GM19372 (cell line): ENCODE data around the gene OLIG2.

Experiments
- ATAC-seq: cut with Tn5 transposase; IDR thresholded peaks from one replicate; pipeline ENCODE4 v1.9.1; 2021; ENCODE audit warnings: mild to moderate bottlenecking, low read depth, moderate library complexity; ENCODE audit not compliant: unreplicated experiment

Gene OLIG2

DNA sequence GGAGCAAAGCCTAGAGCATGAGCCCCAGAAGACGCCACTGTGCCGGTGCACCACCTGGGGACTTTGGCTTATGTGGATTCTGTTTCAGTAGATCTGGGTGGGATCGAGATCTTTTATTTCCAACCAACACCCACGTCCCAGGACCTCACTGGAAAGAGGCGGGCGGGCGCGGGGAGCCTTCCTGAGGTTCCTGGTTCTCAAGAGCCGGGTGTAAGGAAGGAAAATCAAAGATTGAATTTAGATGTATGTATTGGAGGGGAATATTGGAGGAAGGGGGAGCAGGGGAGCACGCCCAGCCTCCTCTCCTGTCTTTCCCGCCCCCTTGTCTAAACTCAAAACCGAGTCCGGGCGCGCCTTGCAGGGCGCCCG is 6.2 kb upstream of the OLIG2 start:
- no peak for ATAC-seq

DNA sequence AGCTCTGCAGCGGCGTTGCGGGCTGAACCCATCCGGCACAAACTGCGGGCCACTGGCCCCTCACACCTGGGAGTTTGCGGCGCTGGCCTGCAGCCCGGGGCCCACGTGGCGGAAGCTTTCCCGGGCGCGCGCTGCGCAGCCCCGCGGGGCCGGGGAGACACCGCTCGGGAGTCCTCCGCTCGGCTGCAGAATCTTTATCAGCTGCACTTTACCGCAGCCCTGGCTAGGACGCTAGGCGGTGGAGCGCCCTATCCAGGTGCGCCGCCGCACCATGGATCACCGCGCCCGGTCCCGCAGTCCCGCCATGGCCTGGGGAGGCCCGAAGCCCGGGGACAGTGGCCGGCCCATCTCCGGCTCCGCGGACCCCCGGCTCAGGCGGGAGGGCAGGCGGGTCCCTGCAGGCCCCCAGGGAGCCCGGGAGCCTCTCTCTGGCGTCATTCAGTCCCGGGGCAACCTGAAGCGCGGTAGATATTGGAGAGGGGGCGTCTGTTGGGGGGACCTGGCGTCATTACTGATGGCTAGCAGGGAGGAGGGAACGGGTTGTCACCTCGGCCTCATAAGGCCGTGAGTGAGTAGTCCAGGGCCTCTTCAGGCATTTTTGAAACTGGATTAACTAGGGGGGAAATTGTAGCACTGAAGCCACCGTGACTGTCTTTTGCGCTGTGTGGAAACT is 5.7 kb upstream of the OLIG2 start:
- ATAC-seq = no peak

DNA sequence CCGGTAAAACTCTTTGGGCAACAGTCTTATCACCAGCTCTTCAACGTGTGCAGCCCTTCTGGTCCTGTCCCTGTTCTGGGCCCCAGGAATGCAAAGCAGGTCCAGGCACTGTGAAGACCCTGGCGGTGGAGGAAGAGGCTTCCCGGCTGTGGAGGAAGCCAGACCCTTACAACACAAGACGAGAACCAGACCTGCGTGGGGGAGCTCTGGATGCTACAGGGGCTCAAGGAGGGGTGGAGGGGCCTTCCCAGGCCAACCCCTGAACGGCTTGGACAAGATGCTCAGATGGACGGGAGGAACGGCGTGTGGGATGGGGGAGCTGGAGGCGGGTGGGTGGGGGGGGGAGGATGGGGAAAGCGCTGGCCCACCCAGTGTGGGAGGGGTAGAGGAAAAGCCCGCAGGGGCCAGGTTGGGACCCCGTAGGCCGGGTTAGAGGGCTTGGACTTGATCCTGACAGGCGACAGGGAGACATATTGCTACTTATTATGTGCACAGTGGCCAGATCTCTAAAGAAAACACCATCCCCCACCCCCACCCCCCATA is 5.1 kb upstream of the OLIG2 start:
- ATAC-seq = no peak

GRCh38 chr21:33021150-33021549 is 4.6 kb upstream of the OLIG2 start:
- no peak for ATAC-seq

- ATAC-seq = no peak
These were observed 4.1 kb upstream of the OLIG2 start for GRCh38 chr21:33021667-33022066.

DNA sequence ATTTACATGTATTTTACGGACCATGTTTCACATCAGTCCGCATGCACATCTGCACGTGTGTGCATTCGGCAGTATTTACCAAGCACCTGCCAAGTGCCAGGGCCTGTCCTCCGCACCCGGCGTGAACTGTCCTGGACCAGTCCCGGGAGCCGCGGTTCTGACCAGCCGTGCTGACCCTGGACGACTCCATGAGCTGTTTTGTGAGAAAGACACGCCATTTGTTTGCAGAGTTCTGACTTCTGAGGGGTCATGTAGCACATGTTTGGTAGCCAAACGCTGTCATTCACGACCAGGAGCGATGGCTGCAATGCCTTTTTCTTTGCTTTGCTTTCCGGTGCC is 3.3 kb upstream of the OLIG2 start:
- ATAC-seq = no peak

- ATAC-seq = no peak
These were observed 2.7 kb upstream of the OLIG2 start for GRCh38 chr21:33022828-33023573.

GRCh38 chr21:33023574-33024200 is 2.0 kb upstream of the OLIG2 start:
- no peak for ATAC-seq

DNA sequence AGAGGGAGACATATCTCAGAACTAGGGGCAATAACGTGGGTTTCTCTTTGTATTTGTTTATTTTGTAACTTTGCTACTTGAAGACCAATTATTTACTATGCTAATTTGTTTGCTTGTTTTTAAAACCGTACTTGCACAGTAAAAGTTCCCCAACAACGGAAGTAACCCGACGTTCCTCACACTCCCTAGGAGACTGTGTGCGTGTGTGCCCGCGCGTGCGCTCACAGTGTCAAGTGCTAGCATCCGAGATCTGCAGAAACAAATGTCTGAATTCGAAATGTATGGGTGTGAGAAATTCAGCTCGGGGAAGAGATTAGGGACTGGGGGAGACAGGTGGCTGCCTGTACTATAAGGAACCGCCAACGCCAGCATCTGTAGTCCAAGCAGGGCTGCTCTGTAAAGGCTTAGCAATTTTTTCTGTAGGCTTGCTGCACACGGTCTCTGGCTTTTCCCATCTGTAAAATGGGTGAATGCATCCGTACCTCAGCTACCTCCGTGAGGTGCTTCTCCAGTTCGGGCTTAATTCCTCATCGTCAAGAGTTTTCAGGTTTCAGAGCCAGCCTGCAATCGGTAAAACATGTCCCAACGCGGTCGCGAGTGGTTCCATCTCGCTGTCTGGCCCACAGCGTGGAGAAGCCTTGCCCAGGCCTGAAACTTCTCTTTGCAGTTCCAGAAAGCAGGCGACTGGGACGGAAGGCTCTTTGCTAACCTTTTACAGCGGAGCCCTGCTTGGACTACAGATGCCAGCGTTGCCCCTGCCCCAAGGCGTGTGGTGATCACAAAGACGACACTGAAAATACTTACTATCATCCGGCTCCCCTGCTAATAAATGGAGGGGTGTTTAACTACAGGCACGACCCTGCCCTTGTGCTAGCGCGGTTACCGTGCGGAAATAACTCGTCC is 1.3 kb upstream of the OLIG2 start:
- no peak for ATAC-seq

- no peak for ATAC-seq
These were observed 638 bp upstream of the OLIG2 start for GRCh38 chr21:33025106-33025488.

DNA sequence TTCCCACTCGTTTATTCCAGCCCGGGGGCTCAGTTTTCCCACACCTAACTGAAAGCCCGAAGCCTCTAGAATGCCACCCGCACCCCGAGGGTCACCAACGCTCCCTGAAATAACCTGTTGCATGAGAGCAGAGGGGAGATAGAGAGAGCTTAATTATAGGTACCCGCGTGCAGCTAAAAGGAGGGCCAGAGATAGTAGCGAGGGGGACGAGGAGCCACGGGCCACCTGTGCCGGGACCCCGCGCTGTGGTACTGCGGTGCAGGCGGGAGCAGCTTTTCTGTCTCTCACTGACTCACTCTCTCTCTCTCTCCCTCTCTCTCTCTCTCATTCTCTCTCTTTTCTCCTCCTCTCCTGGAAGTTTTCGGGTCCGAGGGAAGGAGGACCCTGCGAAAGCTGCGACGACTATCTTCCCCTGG is 716 bp downstream of the OLIG2 start:
- ATAC-seq = no peak

DNA sequence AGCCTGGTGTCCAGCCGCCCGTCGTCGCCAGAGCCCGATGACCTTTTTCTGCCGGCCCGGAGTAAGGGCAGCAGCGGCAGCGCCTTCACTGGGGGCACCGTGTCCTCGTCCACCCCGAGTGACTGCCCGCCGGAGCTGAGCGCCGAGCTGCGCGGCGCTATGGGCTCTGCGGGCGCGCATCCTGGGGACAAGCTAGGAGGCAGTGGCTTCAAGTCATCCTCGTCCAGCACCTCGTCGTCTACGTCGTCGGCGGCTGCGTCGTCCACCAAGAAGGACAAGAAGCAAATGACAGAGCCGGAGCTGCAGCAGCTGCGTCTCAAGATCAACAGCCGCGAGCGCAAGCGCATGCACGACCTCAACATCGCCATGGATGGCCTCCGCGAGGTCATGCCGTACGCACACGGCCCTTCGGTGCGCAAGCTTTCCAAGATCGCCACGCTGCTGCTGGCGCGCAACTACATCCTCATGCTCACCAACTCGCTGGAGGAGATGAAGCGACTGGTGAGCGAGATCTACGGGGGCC is 1.2 kb downstream of the OLIG2 start:
- ATAC-seq = no peak

DNA sequence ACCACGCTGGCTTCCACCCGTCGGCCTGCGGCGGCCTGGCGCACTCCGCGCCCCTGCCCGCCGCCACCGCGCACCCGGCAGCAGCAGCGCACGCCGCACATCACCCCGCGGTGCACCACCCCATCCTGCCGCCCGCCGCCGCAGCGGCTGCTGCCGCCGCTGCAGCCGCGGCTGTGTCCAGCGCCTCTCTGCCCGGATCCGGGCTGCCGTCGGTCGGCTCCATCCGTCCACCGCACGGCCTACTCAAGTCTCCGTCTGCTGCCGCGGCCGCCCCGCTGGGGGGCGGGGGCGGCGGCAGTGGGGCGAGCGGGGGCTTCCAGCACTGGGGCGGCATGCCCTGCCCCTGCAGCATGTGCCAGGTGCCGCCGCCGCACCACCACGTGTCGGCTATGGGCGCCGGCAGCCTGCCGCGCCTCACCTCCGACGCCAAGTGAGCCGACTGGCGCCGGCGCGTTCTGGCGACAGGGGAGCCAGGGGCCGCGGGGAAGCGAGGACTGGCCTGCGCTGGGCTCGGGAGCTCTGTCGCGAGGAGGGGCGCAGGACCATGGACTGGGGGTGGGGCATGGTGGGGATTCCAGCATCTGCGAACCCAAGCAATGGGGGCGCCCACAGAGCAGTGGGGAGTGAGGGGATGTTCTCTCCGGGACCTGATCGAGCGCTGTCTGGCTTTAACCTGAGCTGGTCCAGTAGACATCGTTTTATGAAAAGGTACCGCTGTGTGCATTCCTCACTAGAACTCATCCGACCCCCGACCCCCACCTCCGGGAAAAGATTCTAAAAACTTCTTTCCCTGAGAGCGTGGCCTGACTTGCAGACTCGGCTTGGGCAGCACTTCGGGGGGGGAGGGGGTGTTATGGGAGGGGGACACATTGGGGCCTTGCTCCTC is 1.9 kb downstream of the OLIG2 start:
- no peak for ATAC-seq

GRCh38 chr21:33028287-33028670 is 2.5 kb downstream of the OLIG2 start:
- no peak for ATAC-seq

- no peak for ATAC-seq
These were observed 3.1 kb downstream of the OLIG2 start for GRCh38 chr21:33028773-33029384.

GRCh38 chr21:33029385-33029921 is 3.7 kb downstream of the OLIG2 start:
- ATAC-seq = no peak

DNA sequence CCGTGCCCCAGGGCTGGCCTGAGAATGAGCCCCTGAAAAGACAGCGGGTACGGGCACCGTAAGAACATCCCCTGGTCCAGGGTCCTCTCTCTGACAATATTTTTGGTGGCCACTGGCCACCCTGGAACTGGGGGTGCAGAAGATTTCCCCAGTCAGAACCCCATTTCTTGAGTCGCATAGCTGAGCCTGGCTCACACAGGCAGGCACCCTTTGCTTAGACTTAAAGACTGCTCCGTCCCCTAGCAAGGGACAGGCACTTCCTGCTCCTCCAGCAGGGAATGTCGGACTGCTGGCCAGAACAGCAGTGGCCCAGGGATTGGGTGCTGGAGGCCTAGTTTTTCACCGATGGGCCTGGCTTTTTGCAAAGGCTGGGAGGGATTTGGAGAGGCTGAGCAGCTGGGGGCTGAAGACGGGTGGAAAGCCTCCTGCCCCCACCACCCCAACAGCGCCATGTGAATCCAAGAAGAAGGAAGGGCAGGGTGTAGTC is 4.3 kb downstream of the OLIG2 start:
- no peak for ATAC-seq

- ATAC-seq = no peak
These were observed 4.9 kb downstream of the OLIG2 start for GRCh38 chr21:33030633-33031032.
